H9 (cell line): ENCODE data around the gene C1orf21. TPM values are rescaled to one million over a fixed set of nuclear protein-coding genes. Genes with fewer than 3 reads are reported as not detected.

Experiments used
- DNase-seq: peaks from one replicate; pipeline ENCODE4 v3.0.0-alpha.2; 2017
- H2AFZ ChIP-seq: one replicate; pipeline ENCODE4 v1.6.1; 2013; ENCODE audit warnings: mild to moderate bottlenecking, low read length, control low read depth, moderate library complexity
- H2AK5ac ChIP-seq: 2 replicates; pipeline ENCODE4 v1.6.1; 2013; ENCODE audit warnings: low read length, control low read depth, mixed read lengths; ENCODE audit not compliant: insufficient read length
- H2BK120ac ChIP-seq: one replicate; pipeline ENCODE4 v1.6.1; 2013; ENCODE audit warnings: low read depth, mild to moderate bottlenecking, low read length, control low read depth, inconsistent platforms; ENCODE audit not compliant: poor library complexity, severe bottlenecking
- H2BK12ac ChIP-seq: 2 replicates; pipeline ENCODE4 v1.6.1; 2013; ENCODE audit warnings: low read length, control low read depth, mixed read lengths, low read depth; ENCODE audit not compliant: insufficient read length
- H2BK15ac ChIP-seq: 2 replicates; pipeline ENCODE4 v1.6.1; 2013; ENCODE audit warnings: low read depth, low read length, control low read depth
- H2BK20ac ChIP-seq: one replicate; pipeline ENCODE4 v1.6.1; 2013; ENCODE audit warnings: low read depth, mild to moderate bottlenecking, low read length, control low read depth, inconsistent platforms; ENCODE audit not compliant: poor library complexity, severe bottlenecking
- H2BK5ac ChIP-seq: 2 replicates; pipeline ENCODE4 v1.6.1; 2013; ENCODE audit warnings: low read length, control low read depth, mixed read lengths; ENCODE audit not compliant: insufficient read length
- H3K14ac ChIP-seq: 2 replicates; pipeline ENCODE4 v1.6.1; 2013; ENCODE audit warnings: low read length, control low read depth; ENCODE audit not compliant: insufficient read depth
- H3K18ac ChIP-seq: 2 replicates; pipeline ENCODE4 v1.6.1; 2013; ENCODE audit warnings: low read depth, mild to moderate bottlenecking, mixed read lengths, low read length, control low read depth; ENCODE audit not compliant: insufficient read length
- H3K23ac ChIP-seq: 2 replicates; pipeline ENCODE4 v1.6.1; 2013; ENCODE audit warnings: low read length, control low read depth, mixed read lengths, low read depth; ENCODE audit not compliant: insufficient read length
- H3K23me2 ChIP-seq: 2 replicates; pipeline ENCODE4 v1.6.1; 2013; ENCODE audit warnings: low read depth, mild to moderate bottlenecking, mixed read lengths, low read length, control low read depth; ENCODE audit not compliant: insufficient read length, poor library complexity, severe bottlenecking
- H3K27ac ChIP-seq: 2 replicates; pipeline ENCODE4 v1.5.1; 2013; ENCODE audit warnings: low read length, control low read depth, mixed read lengths, low read depth; ENCODE audit not compliant: insufficient read length
- H3K27me3 ChIP-seq: 2 replicates; pipeline ENCODE4 v1.6.1; 2013; ENCODE audit warnings: low read length, control low read depth, inconsistent platforms; ENCODE audit not compliant: insufficient read depth
- H3K4ac ChIP-seq: 2 replicates; pipeline ENCODE4 v1.6.1; 2013; ENCODE audit warnings: low read depth, mild to moderate bottlenecking, control low read depth, inconsistent platforms, low read length, moderate library complexity
- H3K4me1 ChIP-seq: 2 replicates; pipeline ENCODE4 v1.6.1; 2013; ENCODE audit warnings: low read length, control low read depth, inconsistent platforms; ENCODE audit not compliant: insufficient read depth
- H3K4me2 ChIP-seq: 2 replicates; pipeline ENCODE4 v1.6.1; 2013; ENCODE audit warnings: low read length, control low read depth, mixed read lengths; ENCODE audit not compliant: insufficient read length, insufficient read depth
- H3K56ac ChIP-seq: 2 replicates; pipeline ENCODE4 v1.6.1; 2013; ENCODE audit warnings: low read depth, mild to moderate bottlenecking, mixed read lengths, low read length, control low read depth; ENCODE audit not compliant: insufficient read length
- H3K79me1 ChIP-seq: 2 replicates; pipeline ENCODE4 v1.6.1; 2013; ENCODE audit warnings: low read depth, mild to moderate bottlenecking, moderate library complexity, low read length, control low read depth, inconsistent platforms; ENCODE audit not compliant: insufficient read depth, poor library complexity, severe bottlenecking
- H3K79me2 ChIP-seq: 2 replicates; pipeline ENCODE4 v1.6.1; 2013; ENCODE audit warnings: low read length, control low read depth, inconsistent platforms; ENCODE audit not compliant: insufficient read depth
- H3K9ac ChIP-seq: 2 replicates; pipeline ENCODE4 v1.6.1; 2013; ENCODE audit warnings: low read length, control low read depth, mixed read lengths; ENCODE audit not compliant: insufficient read length; ENCODE audit errors: extremely low read depth
- H3K9me3 ChIP-seq: one replicate; pipeline ENCODE4 v1.6.1; 2013; ENCODE audit warnings: low read depth, low read length, inconsistent platforms; ENCODE audit not compliant: control insufficient read depth
- H3T11ph ChIP-seq: one replicate; pipeline ENCODE4 v1.6.1; 2013; ENCODE audit warnings: mild to moderate bottlenecking, low read length, control low read depth, inconsistent platforms
- H4K20me1 ChIP-seq: one replicate; pipeline ENCODE4 v1.6.1; 2013; ENCODE audit not compliant: control insufficient read depth, insufficient read length, insufficient read depth
- H4K5ac ChIP-seq: 2 replicates; pipeline ENCODE4 v1.6.1; 2013; ENCODE audit warnings: low read depth, mild to moderate bottlenecking, mixed read lengths, low read length, control low read depth; ENCODE audit not compliant: insufficient read length
- H4K8ac ChIP-seq: replicated peaks from 2 replicates; pipeline ENCODE4 v1.6.1; 2013; ENCODE audit warnings: low read length, control low read depth, mixed read lengths, low read depth; ENCODE audit not compliant: insufficient read length
- H4K91ac ChIP-seq: 2 replicates; pipeline ENCODE4 v1.6.1; 2013; ENCODE audit warnings: low read depth, mild to moderate bottlenecking, moderate library complexity, mixed read lengths, low read length, control low read depth; ENCODE audit not compliant: insufficient read length
- H3K27ac Mint-ChIP-seq, 3 experiments: 2 replicates in 2 of 3; 3 replicates in 1 of 3; pipeline ENCODE4 v1.8.0; 2020 to 2021; ENCODE audit warnings: mixed read lengths in 3 of 3, mild to moderate bottlenecking in 1 of 3, moderate library complexity in 1 of 3
- H3K27me3 Mint-ChIP-seq: 2 replicates; pipeline ENCODE4 v1.8.0; 2021; ENCODE audit warnings: low read depth, mild to moderate bottlenecking, moderate library complexity, mixed read lengths
- H3K36me3 Mint-ChIP-seq, 3 experiments: 2 replicates in 2 of 3; 3 replicates in 1 of 3; pipeline ENCODE4 v1.8.0; 2020 to 2021; ENCODE audit warnings: low read depth in 3 of 3, mixed read lengths in 3 of 3; ENCODE audit not compliant: insufficient read depth in 1 of 3
- H3K4me1 Mint-ChIP-seq, 2 experiments: 2 replicates each; pipeline ENCODE4 v1.8.0; 2020; ENCODE audit warnings: mixed read lengths in 2 of 2
- H3K4me3 Mint-ChIP-seq, 2 experiments: 2 replicates in 1 of 2; 3 replicates in 1 of 2; pipeline ENCODE4 v1.8.0; 2020 to 2021; ENCODE audit warnings: mild to moderate bottlenecking in 2 of 2, mixed read lengths in 2 of 2, moderate library complexity in 1 of 2
- H3K9me3 Mint-ChIP-seq, 2 experiments: 2 replicates in 1 of 2; 3 replicates in 1 of 2; pipeline ENCODE4 v1.8.0; 2020; ENCODE audit warnings: mild to moderate bottlenecking in 2 of 2, mixed read lengths in 2 of 2, moderate library complexity in 1 of 2
- CTCF ChIP-seq: fragments of 200-600 bp; sonication (generic); conservative IDR thresholded peaks from 3 replicates; pipeline ENCODE4 v1.8.0; 2021; ENCODE audit warnings: antibody characterized with exemption, mild to moderate bottlenecking
- WGBS: extraction: QIAGEN DNeasy Blood & Tissue Kit; methylation state at CpG from one replicate; pipeline ENCODE4 v1.1.7; 2013; ENCODE audit warnings: missing lambda C conversion rate, low lambda C conversion rate, mixed read lengths; ENCODE audit not compliant: insufficient read length; ENCODE audit errors: extremely low coverage; 5-methylcytosine and 5-hydroxymethylcytosine counted together
- total RNA-seq: library from RNA; stranded (reverse); gene quantifications from 2 replicates; pipeline ENCODE4 v1.2.1, GENCODE V29; 2021

C1orf21 gene
- total RNA-seq, 1 experiment from 2014 or later: 36.0 TPM

DNA sequence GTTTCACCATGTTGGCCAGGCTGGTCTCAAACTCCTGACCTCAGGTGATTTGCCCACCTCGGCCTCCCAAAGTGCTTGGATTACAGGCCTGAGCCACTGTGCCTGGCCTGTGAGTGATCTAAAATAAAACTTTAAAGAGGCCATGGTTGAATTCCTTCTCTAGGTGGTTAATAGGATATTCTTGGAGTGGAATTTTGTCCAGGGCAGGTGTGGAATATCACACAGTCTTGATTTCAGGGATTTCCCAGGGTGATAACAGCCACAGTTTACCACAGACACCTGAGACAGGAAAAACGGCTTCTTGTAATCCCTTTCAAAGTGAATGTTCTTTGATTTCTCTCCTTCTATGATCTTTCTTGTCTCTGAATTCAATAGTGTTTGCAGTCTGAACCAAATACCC is 32.1 kb upstream of the C1orf21 start:
- Histone ChIP-seq H4K91ac (no peak overlapping the region), H3K79me2 (no peaks in the 10 kb centered on the region), H4K5ac (no peak overlapping the region), H4K20me1 (no peaks in the 10 kb centered on the region), H2BK12ac (no peak overlapping the region), H3K27ac (no peak overlapping the region), H3K56ac (no peak overlapping the region), H2BK5ac (no peak overlapping the region), H3K14ac (no peak overlapping the region), H2AFZ (no peak overlapping the region), H2BK15ac (no peak overlapping the region), H4K8ac (no peak overlapping the region), H3K9ac (no peak overlapping the region), H2BK20ac (no peak overlapping the region), H3K9me3 (no peaks in the 10 kb centered on the region), H2AK5ac (no peak overlapping the region), H3K4me1 (no peaks in the 10 kb centered on the region), H3K18ac (no peak overlapping the region), H3T11ph (no peak overlapping the region), H3K4ac (no peak overlapping the region), H2BK120ac (no peak overlapping the region), H3K79me1 (no peaks in the 10 kb centered on the region), H3K4me2 (no peak overlapping the region), H3K27me3 (no peaks in the 10 kb centered on the region), H3K23me2 (no peaks in the 10 kb centered on the region), H3K23ac (no peak overlapping the region)
- no peaks in the 10 kb centered on the region for H3K36me3 Mint-ChIP-seq
- H3K27ac Mint-ChIP-seq: no peak overlapping the region
- peaks cover 4 to 5% of the 10 kb centered on the region in 2 experiments; a peak in 2 of 4 replicates for H3K4me1 Mint-ChIP-seq
- DNase-seq: no peak
- H3K9me3 Mint-ChIP-seq: no peaks in the 10 kb centered on the region
- no CpG with 5 or more reads among the region's 2 CpGs for WGBS
- no peak for TF ChIP-seq CTCF
- H3K4me3 Mint-ChIP-seq: no peak overlapping the region
- H3K27me3 Mint-ChIP-seq: no peaks in the 10 kb centered on the region; the same call in 1 of the 2 replicates
